ENCODE results near the gene NCAM2.

GRCh38 chr21:21007606-21008005 is 9.4 kb downstream of the NCAM2 start:
- TF ChIP-seq EZH2phosphoT487 (IDR thresholded peaks at IDR 0.05; ENCODE audit: unreplicated experiment) (no peak), CTCF (conservative IDR thresholded peaks at IDR 0.05; ENCODE audit: low read depth in 2 of 2) (no peak), EZH2 (IDR thresholded peaks at IDR 0.05; ENCODE audit: low read depth, unreplicated experiment) (no peak), JUNB (IDR thresholded peaks at IDR 0.05; ENCODE audit: unreplicated experiment) (no peak), POLR2AphosphoS5 (IDR thresholded peaks at IDR 0.05; ENCODE audit: low read depth) (no peak)

Measured in GM23338 (cell line).